Fibroblast of upper back skin (primary cell): ENCODE data around the gene ATG7.
A peak's percentile ranks its signal among the peaks of the same experiment; 100 is the strongest.

Source experiments
- DNase-seq: peaks from one replicate; pipeline ENCODE4 v3.0.0-alpha.2; 2013

ATG7 gene

GRCh38 chr3:11363715-11364114, 91.5 kb downstream of the ATG7 start:
- no peak for DNase-seq

- peak; percentile 48 for DNase-seq
Observed at GRCh38 chr3:11364181-11364580, 92.0 kb downstream of the ATG7 start.

GRCh38 chr3:11367143-11367693, 95.0 kb downstream of the ATG7 start:
- DNase-seq = peak; percentile 60

GRCh38 chr3:11370191-11370590, 98.0 kb downstream of the ATG7 start:
- DNase-seq = no peak

GRCh38 chr3:11370966-11371365, 98.8 kb downstream of the ATG7 start:
- DNase-seq = no peak

- no peak for DNase-seq
Observed at GRCh38 chr3:11371747-11372146, 99.5 kb downstream of the ATG7 start.

GRCh38 chr3:11373235-11373634, 101.0 kb downstream of the ATG7 start:
- no peak for DNase-seq

- no peak for DNase-seq
Observed at GRCh38 chr3:11373654-11374053, 101.5 kb downstream of the ATG7 start.

- peak; percentile 47 for DNase-seq
Observed at GRCh38 chr3:11375333-11376088, 103.3 kb downstream of the ATG7 start.

- DNase-seq = no peak
Observed at GRCh38 chr3:11377719-11378118, 105.5 kb downstream of the ATG7 start.

- DNase-seq = peak; percentile 72
Observed at GRCh38 chr3:11379238-11379823, 107.1 kb downstream of the ATG7 start.

GRCh38 chr3:11379824-11380701, 107.9 kb downstream of the ATG7 start:
- DNase-seq = peak; percentile 57

- no peak for DNase-seq
Observed at GRCh38 chr3:11381141-11381540, 108.9 kb downstream of the ATG7 start.

GRCh38 chr3:11381563-11381962, 109.4 kb downstream of the ATG7 start:
- DNase-seq = peak; percentile 57

- no peak for DNase-seq
Observed at GRCh38 chr3:11382146-11382745, 110.0 kb downstream of the ATG7 start.

- DNase-seq = no peak
Observed at GRCh38 chr3:11384074-11384473, 111.9 kb downstream of the ATG7 start.

- DNase-seq = no peak
Observed at GRCh38 chr3:11385326-11385725, 113.1 kb downstream of the ATG7 start.

- peak; percentile 49 for DNase-seq
Observed at GRCh38 chr3:11385891-11386290, 113.7 kb downstream of the ATG7 start.

- peak; percentile 93 for DNase-seq
Observed at GRCh38 chr3:11386465-11387113, 114.4 kb downstream of the ATG7 start.

- peak; percentile 58 for DNase-seq
Observed at GRCh38 chr3:11389386-11390268, 117.4 kb downstream of the ATG7 start.

GRCh38 chr3:11390411-11391131, 118.4 kb downstream of the ATG7 start:
- DNase-seq = no peak
